ENCODE results near the gene PSMD14.

DNA sequence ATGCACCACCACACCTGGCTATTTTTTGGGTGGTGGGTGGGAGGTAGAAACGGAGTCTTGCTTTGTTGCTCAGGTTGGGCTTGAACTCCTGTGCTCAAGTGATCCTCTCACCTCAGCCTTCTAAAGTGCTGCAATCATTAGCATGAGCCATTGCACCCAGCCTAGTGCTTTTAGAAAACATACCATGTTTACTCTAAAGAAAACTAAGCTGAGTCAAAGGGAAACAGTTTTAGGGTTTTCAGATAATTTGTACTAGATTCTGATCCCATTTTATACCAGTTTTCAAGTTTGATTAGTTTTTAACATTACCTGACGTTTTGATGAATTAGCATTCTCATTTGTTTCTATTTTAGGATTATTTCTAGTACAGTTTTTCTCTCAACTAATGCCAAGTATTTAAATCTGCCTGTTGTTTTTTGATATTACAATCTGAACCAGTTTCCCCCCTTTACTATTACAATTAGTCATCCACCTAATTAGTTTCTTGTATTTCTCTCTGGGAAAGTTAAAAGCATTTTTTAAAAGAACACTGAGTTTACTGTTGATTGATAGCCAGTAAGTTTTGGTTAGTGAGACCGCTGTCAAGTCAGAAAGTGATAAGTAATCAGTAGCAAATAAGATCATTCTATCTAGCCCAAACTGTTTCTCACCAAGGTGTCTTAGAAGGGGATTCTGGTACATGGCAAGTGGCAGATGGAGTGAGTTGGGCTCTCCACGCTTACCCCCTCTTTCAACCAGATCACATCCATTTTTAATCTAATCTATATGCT is 83.7 kb downstream of the PSMD14 start:
- TF ChIP-seq POLR2AphosphoS5 (IDR thresholded peaks at IDR 0.05; ENCODE audit: low read depth, low read length): no peak
- TF ChIP-seq POLR2A (IDR thresholded peaks at IDR 0.05; ENCODE audit: low read depth, low read length): no peak
- no peak for TF ChIP-seq TAF1 (IDR thresholded peaks at IDR 0.05; ENCODE audit: borderline replicate concordance, low read depth, low read length)

All from GM12892 (cell line).